ENCODE data around the gene NUP107.

GRCh38 chr12:68727776-68728175 is 41.0 kb downstream of the NUP107 start:
- TF ChIP-seq POLR2A (IDR thresholded peaks at IDR 0.05; ENCODE audit: low read length) (no peak), RFX5 (IDR thresholded peaks at IDR 0.05) (no peak), RAD21 (conservative IDR thresholded peaks at IDR 0.05 in 1 of 2, IDR thresholded peaks at IDR 0.05 in 1 of 2) (no peak), CTCF (IDR thresholded peaks at IDR 0.05) (no peak), POLR2AphosphoS2 (conservative IDR thresholded peaks at IDR 0.05; ENCODE audit: low read length) (no peak), EHF (CRISPR knock-in tag; IDR thresholded peaks at IDR 0.05) (no peak), BHLHE40 (IDR thresholded peaks at IDR 0.05; ENCODE audit: low read depth, low read length) (no peak), TP53 (CRISPR knock-in tag; IDR thresholded peaks at IDR 0.05) (no peak)
